Hepatocyte (in vitro differentiated cells): Measurements from ENCODE around the gene ATP6V0D1.

Source experiments
- EZH2 ChIP-seq: fragments of 200-600 bp; sonication (generic); IDR thresholded peaks from 2 replicates; pipeline ENCODE4 v1.6.1; 2016; ENCODE audit warnings: antibody characterized with exemption, mild to moderate bottlenecking, borderline replicate concordance
- EZH2phosphoT487 ChIP-seq: fragments of 200-600 bp; sonication (generic); IDR thresholded peaks from one replicate; pipeline ENCODE4 v1.6.1; 2018; ENCODE audit warnings: antibody characterized with exemption, mild to moderate bottlenecking, low read depth, moderate library complexity; ENCODE audit not compliant: unreplicated experiment, severe bottlenecking
- TF ChIP-seq, protein P1 (sequence below): fragments of 200-600 bp; sonication (generic); IDR thresholded peaks from 2 replicates; pipeline ENCODE4 v1.5.1; 2016; ENCODE audit warnings: antibody characterized with exemption, mild to moderate bottlenecking; ENCODE audit not compliant: poor library complexity

DNA sequence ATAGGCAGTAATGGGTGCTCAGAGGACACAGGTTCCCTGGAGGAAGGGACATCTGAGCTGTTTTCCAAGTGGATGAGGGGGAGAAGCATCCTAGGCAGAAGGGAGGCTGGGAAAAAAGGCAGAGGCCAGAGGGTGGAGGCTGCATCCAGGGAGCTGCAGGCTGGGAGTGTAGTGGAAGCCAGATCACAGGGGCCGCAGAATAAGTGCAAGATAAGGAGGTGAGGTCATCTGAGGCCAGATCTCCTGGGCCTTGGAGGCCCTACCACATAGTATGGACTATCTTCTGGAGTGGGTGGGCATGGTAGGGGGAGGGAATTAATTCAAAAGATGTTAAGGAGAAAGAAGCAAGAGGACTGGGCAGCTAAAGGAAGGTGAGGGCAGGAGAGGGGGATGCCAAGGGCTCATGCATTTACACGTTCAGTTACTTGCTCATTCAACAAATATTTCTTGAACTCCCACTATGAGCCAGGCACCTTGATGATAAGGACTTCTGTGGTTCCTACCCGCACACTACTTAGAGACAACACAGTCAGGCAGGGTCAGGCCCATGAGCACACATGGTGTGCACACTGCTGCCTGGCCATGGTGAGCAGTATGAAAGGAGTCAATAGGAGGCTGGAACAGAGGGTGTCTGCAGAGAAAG is 45.3 kb upstream of the ATP6V0D1 start:
- TF ChIP-seq, protein P1, sequence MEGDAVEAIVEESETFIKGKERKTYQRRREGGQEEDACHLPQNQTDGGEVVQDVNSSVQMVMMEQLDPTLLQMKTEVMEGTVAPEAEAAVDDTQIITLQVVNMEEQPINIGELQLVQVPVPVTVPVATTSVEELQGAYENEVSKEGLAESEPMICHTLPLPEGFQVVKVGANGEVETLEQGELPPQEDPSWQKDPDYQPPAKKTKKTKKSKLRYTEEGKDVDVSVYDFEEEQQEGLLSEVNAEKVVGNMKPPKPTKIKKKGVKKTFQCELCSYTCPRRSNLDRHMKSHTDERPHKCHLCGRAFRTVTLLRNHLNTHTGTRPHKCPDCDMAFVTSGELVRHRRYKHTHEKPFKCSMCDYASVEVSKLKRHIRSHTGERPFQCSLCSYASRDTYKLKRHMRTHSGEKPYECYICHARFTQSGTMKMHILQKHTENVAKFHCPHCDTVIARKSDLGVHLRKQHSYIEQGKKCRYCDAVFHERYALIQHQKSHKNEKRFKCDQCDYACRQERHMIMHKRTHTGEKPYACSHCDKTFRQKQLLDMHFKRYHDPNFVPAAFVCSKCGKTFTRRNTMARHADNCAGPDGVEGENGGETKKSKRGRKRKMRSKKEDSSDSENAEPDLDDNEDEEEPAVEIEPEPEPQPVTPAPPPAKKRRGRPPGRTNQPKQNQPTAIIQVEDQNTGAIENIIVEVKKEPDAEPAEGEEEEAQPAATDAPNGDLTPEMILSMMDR: no peak
- TF ChIP-seq EZH2 (no peak), EZH2phosphoT487 (no peak)
